ENCODE results near the gene FOXP2.

DNA sequence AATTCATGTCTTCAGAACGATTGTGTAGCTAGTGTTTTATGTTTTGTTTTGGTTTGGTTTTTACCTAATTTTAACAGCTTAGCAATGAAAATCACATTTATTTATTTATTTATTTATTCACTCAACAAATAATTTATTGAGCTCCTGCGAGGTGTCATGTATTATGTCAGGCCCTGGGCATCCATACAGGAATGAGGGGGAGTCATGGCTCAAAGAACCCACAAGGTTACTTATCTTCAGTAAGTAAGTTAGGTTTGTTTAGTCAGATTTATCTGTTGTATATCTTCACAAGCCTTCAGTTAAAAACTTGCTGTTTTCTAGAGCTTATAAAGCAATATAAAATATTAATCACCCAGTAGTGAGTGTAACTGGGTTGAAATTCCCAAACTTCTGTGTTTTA, 45.4 kb downstream of the FOXP2 start:
- no peak for TF ChIP-seq EZH2 (IDR thresholded peaks at IDR 0.05; ENCODE audit: borderline replicate concordance, low read length)
- no peak for TF ChIP-seq CTCF (IDR thresholded peaks at IDR 0.05; ENCODE audit: low read length)
